Lower leg skin (tissue), 4 donors: Measurements from ENCODE around the gene PIM3. TPM values are rescaled to one million over a fixed set of nuclear protein-coding genes. Genes with fewer than 3 reads are reported as not detected.

Experiments
- DNase-seq, 2 donors: peaks; one replicate each; pipeline ENCODE4 v3.0.0-alpha.2; 2019; ENCODE audit warnings: low spot score in 2 of 2
- H3K4me3 ChIP-seq: fragments of 200-600 bp; sonication (generic); 2 replicates; pipeline ENCODE4 v1.5.1; 2017; ENCODE audit warnings: mild to moderate bottlenecking, low read depth; ENCODE audit not compliant: poor library complexity, severe bottlenecking
- CTCF ChIP-seq, 3 donors: fragments of 450-650 bp; IDR thresholded peaks; one replicate each; pipeline ENCODE4 v1.5.1; 2016; ENCODE audit warnings: antibody characterized with exemption in 3 of 3, mild to moderate bottlenecking in 3 of 3, moderate library complexity in 2 of 3
- POLR2A ChIP-seq, 2 donors: fragments of 450-650 bp; IDR thresholded peaks; one replicate each; pipeline ENCODE4 v1.6.1; 2016 to 2017; ENCODE audit warnings: antibody characterized with exemption in 2 of 2, mild to moderate bottlenecking in 1 of 2, moderate library complexity in 1 of 2
- WGBS, 2 donors: methylation state at CpG; one replicate each; pipeline ENCODE4 v1.1.5; 2018; 5-methylcytosine and 5-hydroxymethylcytosine counted together
- intact Hi-C: fragments of 100-400 bp; cut with DNase I; formaldehyde crosslinking; loops from one replicate; pipeline ENCODE4 v1.15.0; 2023; ENCODE audit warnings: low total_unique reads
- total RNA-seq, 4 donors: library from RNA; depleted of rRNA; stranded (reverse); fragments of >200 nt; gene quantifications; one replicate each; pipeline ENCODE4 v1.1.0, GENCODE V29; 2016

PIM3 gene
- total RNA-seq, 4 donors from 2014 or later: 149 to 181 (median 163) TPM

GRCh38 chr22:49950396-49950994 lies 10.1 kb upstream of the PIM3 start:
- H3K4me3 ChIP-seq: no peak overlapping the region
- no peak for DNase-seq
- TF ChIP-seq CTCF (IDR thresholded peaks at IDR 0.05) (no peak), POLR2A (IDR thresholded peaks at IDR 0.05) (no peak)
- intact Hi-C loops: no loop called here
- WGBS, 2 donors: 63 to 64% methylated on average over 13 to 18 of the region's 18 CpGs

GRCh38 chr22:49951000-49951677 lies 9.4 kb upstream of the PIM3 start:
- WGBS, 2 donors: 42 to 53% methylated on average over 28 of the region's 28 CpGs
- intact Hi-C loops: no loop called here
- no peak overlapping the region for H3K4me3 ChIP-seq
- DNase-seq: peak in 1 of 2 donors; percentile 86
- TF ChIP-seq POLR2A (IDR thresholded peaks at IDR 0.05): no peak
- TF ChIP-seq CTCF (IDR thresholded peaks at IDR 0.05): no peak

- intact Hi-C loops: no loop called here
- 45 to 79% methylated on average over 2 to 4 of the region's 4 CpGs for WGBS, 2 donors
- H3K4me3 ChIP-seq: no peak overlapping the region
- TF ChIP-seq CTCF (IDR thresholded peaks at IDR 0.05): no peak
- no peak for TF ChIP-seq POLR2A (IDR thresholded peaks at IDR 0.05)
- no peak for DNase-seq
Measured at GRCh38 chr22:49951678-49951985, 8.9 kb upstream of the PIM3 start.

- TF ChIP-seq POLR2A (IDR thresholded peaks at IDR 0.05) (no peak), CTCF (IDR thresholded peaks at IDR 0.05) (peak in 1 of 3 donors; percentile 89)
- no peak overlapping the region for H3K4me3 ChIP-seq
- intact Hi-C loops: no loop called here
- 58 to 69% methylated on average over 24 of the region's 24 CpGs for WGBS, 2 donors
- DNase-seq: no peak
Measured at GRCh38 chr22:49951986-49952896, 8.3 kb upstream of the PIM3 start.

- intact Hi-C loops: no loop called here
- TF ChIP-seq POLR2A (IDR thresholded peaks at IDR 0.05) (no peak), CTCF (IDR thresholded peaks at IDR 0.05) (no peak)
- WGBS, 2 donors: 68 to 71% methylated on average over 13 to 15 of the region's 20 CpGs
- DNase-seq: no peak
- no peak overlapping the region for H3K4me3 ChIP-seq
Measured at GRCh38 chr22:49953027-49953679, 7.4 kb upstream of the PIM3 start.
